Esophagus muscularis mucosa (tissue), 4 donors: Measurements from ENCODE around the gene SNAP29.

Experiments used
- EP300 ChIP-seq: sonication (generic); formaldehyde crosslinking; IDR thresholded peaks from one replicate; pipeline ENCODE4 v1.6.1; 2017; ENCODE audit warnings: antibody characterized with exemption
- POLR2A ChIP-seq: fragments of 450-650 bp; IDR thresholded peaks from one replicate; pipeline ENCODE4 v1.6.1; 2017; ENCODE audit warnings: antibody characterized with exemption, moderate library complexity, mild to moderate bottlenecking, low read depth
- POLR2AphosphoS5 ChIP-seq, 2 donors: sonication (generic); formaldehyde crosslinking; IDR thresholded peaks; one replicate each; pipeline ENCODE4 v1.6.1; 2017; ENCODE audit warnings: antibody characterized with exemption in 2 of 2
- TF ChIP-seq, protein P1 (sequence below), 3 experiments: fragments of 200-600 bp in 2 of 3; fragments of 450-650 bp in 1 of 3; sonication (generic) in 2 of 3; IDR thresholded peaks; one replicate each; pipeline ENCODE4 v1.5.1; 2017 to 2019; ENCODE audit warnings: antibody characterized with exemption in 3 of 3, mild to moderate bottlenecking in 2 of 3, moderate library complexity in 1 of 3

DNA sequence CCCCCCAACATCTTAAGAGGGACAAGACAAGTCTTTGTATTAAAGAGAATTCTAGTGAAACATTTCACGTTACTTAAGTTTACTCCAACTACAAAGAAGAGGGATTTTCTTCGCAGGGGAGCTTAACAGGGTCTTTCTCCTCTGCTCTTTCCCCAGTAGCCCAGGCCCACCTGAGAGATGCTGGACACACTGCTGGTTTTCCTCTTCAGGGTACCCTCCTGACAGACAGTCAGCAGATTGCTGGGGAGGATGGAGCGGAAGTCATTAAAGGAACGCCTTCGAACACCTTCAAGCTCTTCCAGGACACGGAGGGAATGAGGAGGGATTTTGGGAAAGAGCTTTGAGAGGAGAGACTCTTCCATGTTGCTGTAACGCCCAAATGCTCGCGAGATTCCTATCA, 39.3 kb upstream of the SNAP29 start:
- TF ChIP-seq EP300 (no peak), POLR2AphosphoS5 (IDR thresholded peaks at IDR 0.05) (no peak), POLR2A (no peak)
- TF ChIP-seq, protein P1, sequence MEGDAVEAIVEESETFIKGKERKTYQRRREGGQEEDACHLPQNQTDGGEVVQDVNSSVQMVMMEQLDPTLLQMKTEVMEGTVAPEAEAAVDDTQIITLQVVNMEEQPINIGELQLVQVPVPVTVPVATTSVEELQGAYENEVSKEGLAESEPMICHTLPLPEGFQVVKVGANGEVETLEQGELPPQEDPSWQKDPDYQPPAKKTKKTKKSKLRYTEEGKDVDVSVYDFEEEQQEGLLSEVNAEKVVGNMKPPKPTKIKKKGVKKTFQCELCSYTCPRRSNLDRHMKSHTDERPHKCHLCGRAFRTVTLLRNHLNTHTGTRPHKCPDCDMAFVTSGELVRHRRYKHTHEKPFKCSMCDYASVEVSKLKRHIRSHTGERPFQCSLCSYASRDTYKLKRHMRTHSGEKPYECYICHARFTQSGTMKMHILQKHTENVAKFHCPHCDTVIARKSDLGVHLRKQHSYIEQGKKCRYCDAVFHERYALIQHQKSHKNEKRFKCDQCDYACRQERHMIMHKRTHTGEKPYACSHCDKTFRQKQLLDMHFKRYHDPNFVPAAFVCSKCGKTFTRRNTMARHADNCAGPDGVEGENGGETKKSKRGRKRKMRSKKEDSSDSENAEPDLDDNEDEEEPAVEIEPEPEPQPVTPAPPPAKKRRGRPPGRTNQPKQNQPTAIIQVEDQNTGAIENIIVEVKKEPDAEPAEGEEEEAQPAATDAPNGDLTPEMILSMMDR (IDR thresholded peaks at IDR 0.05), result no peak
